Hematopoietic multipotent progenitor cell treated with erythropoietin and hydrocortisone succinate and interleukin-3 and kit ligand, for 15 days (in vitro differentiated cells): ENCODE data around the gene CREB5.

Experiments used
- DNase-seq: peaks from one replicate; pipeline ENCODE4 v3.0.0-alpha.2; 2015; ENCODE audit warnings: low spot score

Gene CREB5

GRCh38 chr7:28711114-28711513, 298.8 kb downstream of the CREB5 start:
- DNase-seq = no peak

- no peak for DNase-seq
Measured at GRCh38 chr7:28714459-28715120, 302.3 kb downstream of the CREB5 start.

- no peak for DNase-seq
Measured at GRCh38 chr7:28717445-28718054, 305.2 kb downstream of the CREB5 start.

GRCh38 chr7:28718055-28718481, 305.8 kb downstream of the CREB5 start:
- DNase-seq = no peak

GRCh38 chr7:28718545-28718944, 306.2 kb downstream of the CREB5 start:
- DNase-seq = no peak

- no peak for DNase-seq
Measured at GRCh38 chr7:28722684-28723083, 310.4 kb downstream of the CREB5 start.

GRCh38 chr7:28723336-28723735, 311.0 kb downstream of the CREB5 start:
- no peak for DNase-seq

- no peak for DNase-seq
Measured at GRCh38 chr7:28724563-28724962, 312.2 kb downstream of the CREB5 start.

- no peak for DNase-seq
Measured at GRCh38 chr7:28725045-28725642, 312.8 kb downstream of the CREB5 start.

GRCh38 chr7:28725911-28726310, 313.6 kb downstream of the CREB5 start:
- no peak for DNase-seq

GRCh38 chr7:28726555-28726954, 314.2 kb downstream of the CREB5 start:
- DNase-seq = no peak

- DNase-seq = no peak
Measured at GRCh38 chr7:28729281-28729680, 317.0 kb downstream of the CREB5 start.

- no peak for DNase-seq
Measured at GRCh38 chr7:28729727-28730126, 317.4 kb downstream of the CREB5 start.

- DNase-seq = no peak
Measured at GRCh38 chr7:28731092-28731658, 318.9 kb downstream of the CREB5 start.

GRCh38 chr7:28732071-28732869, 320.0 kb downstream of the CREB5 start:
- no peak for DNase-seq

- DNase-seq = no peak
Measured at GRCh38 chr7:28733035-28733434, 320.7 kb downstream of the CREB5 start.

GRCh38 chr7:28738412-28738811, 326.1 kb downstream of the CREB5 start:
- DNase-seq = no peak

GRCh38 chr7:28739128-28739527, 326.8 kb downstream of the CREB5 start:
- DNase-seq = no peak

GRCh38 chr7:28739826-28740225, 327.5 kb downstream of the CREB5 start:
- DNase-seq = no peak

GRCh38 chr7:28744951-28745350, 332.6 kb downstream of the CREB5 start:
- DNase-seq = no peak

GRCh38 chr7:28745351-28745750, 333.0 kb downstream of the CREB5 start:
- DNase-seq = no peak

- DNase-seq = no peak
Measured at GRCh38 chr7:28747404-28747803, 335.1 kb downstream of the CREB5 start.
